ENCODE measurements around the gene PRR16.

The PRR16 gene

DNA sequence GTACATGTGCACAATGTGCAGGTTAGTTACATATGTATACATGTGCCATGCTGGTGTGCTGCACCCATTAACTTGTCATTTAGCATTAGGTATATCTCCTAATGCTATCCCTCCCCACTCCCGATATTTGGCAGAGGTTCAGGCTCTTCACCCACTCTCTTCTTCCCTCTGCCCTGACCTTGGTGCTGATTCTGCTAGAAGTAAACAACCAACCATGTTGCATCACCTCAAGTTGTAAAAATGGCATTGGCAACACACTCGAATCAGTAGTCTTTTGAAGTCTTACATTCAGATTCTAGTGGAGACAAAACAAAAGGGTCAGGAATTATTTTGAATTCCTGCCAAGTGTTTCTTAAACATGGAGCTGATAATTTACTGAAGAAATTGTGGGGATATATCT, 40.0 kb downstream of the PRR16 start:
- no peaks in the 10 kb centered on the region for H3K79me2 ChIP-seq (ENCODE audit: control insufficient read depth, insufficient read depth, low read length)
- H3K56ac ChIP-seq (ENCODE audit: low read length) = no peak overlapping the region
- no peak overlapping the region for H3K18ac ChIP-seq (ENCODE audit: low read length)
- H3K9ac ChIP-seq (ENCODE audit: low read length) = no peak overlapping the region
- no peaks in the 10 kb centered on the region for H3K36me3 ChIP-seq (ENCODE audit: control insufficient read depth, insufficient read depth, low read length)
- WGBS (ENCODE audit: extremely low coverage, insufficient coverage, low lambda C conversion rate) = no CpG with 5 or more reads among the region's 2 CpGs
- no peak overlapping the region for H3K4me2 ChIP-seq (ENCODE audit: low read length)
- H3K79me1 ChIP-seq (ENCODE audit: low read length) = no peaks in the 10 kb centered on the region
- H2BK120ac ChIP-seq (ENCODE audit: low read depth, low read length) = no peak overlapping the region
- H2AK5ac ChIP-seq (ENCODE audit: low read length) = no peak overlapping the region
- no peak overlapping the region for H2BK15ac ChIP-seq (replicated peaks; ENCODE audit: low read depth)
- H4K5ac ChIP-seq (ENCODE audit: low read length) = no peak overlapping the region
- H4K8ac ChIP-seq (ENCODE audit: low read depth, low read length) = no peak overlapping the region
- no peak overlapping the region for H3K4ac ChIP-seq (ENCODE audit: low read depth, low read length)
- DNase-seq = no peak
- H3K27me3 ChIP-seq (ENCODE audit: insufficient read depth, low read length, poor library complexity) = no peaks in the 10 kb centered on the region
- H3K23ac ChIP-seq (ENCODE audit: low read length) = no peak overlapping the region
- H3K4me1 ChIP-seq (ENCODE audit: control insufficient read depth, low read depth, low read length) = no peaks in the 10 kb centered on the region
- H3K4me3 ChIP-seq (ENCODE audit: low read length) = no peak overlapping the region
- H2BK5ac ChIP-seq (ENCODE audit: low read length) = no peak overlapping the region
- no peak overlapping the region for H3K27ac ChIP-seq (ENCODE audit: low read depth, low read length)

DNA sequence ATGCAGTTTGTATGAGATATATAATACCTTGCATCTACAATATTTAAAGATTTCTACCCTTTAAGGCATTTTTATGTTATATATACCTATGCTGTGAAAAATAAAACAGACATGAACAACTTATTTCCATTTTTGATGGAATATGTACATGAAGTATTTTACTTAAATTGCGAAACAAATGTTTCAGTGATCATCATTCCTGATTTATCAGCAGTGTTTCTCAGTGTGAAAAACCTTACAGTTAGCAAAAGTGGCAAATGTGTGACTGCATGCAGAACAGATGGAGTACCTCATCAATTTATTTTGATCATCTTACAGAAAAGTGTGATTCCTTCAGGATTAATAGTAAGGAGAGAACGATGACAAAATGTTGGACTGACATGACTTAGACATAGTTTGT, 43.1 kb downstream of the PRR16 start:
- no peak overlapping the region for H2BK120ac ChIP-seq (ENCODE audit: low read depth, low read length)
- no peak overlapping the region for H2BK15ac ChIP-seq (replicated peaks; ENCODE audit: low read depth)
- H3K4me2 ChIP-seq (ENCODE audit: low read length) = no peak overlapping the region
- H3K27me3 ChIP-seq (ENCODE audit: insufficient read depth, low read length, poor library complexity) = no peaks in the 10 kb centered on the region
- H4K8ac ChIP-seq (ENCODE audit: low read depth, low read length) = no peak overlapping the region
- no peaks in the 10 kb centered on the region for H3K36me3 ChIP-seq (ENCODE audit: control insufficient read depth, insufficient read depth, low read length)
- H2BK5ac ChIP-seq (ENCODE audit: low read length) = no peak overlapping the region
- H3K56ac ChIP-seq (ENCODE audit: low read length) = no peak overlapping the region
- H3K79me1 ChIP-seq (ENCODE audit: low read length) = no peaks in the 10 kb centered on the region
- H2AK5ac ChIP-seq (ENCODE audit: low read length) = no peak overlapping the region
- no peak overlapping the region for H3K4ac ChIP-seq (ENCODE audit: low read depth, low read length)
- H3K18ac ChIP-seq (ENCODE audit: low read length) = no peak overlapping the region
- no peak overlapping the region for H3K4me3 ChIP-seq (ENCODE audit: low read length)
- H3K27ac ChIP-seq (ENCODE audit: low read depth, low read length) = no peak overlapping the region
- H3K79me2 ChIP-seq (ENCODE audit: control insufficient read depth, insufficient read depth, low read length) = no peaks in the 10 kb centered on the region
- DNase-seq = no peak
- H3K4me1 ChIP-seq (ENCODE audit: control insufficient read depth, low read depth, low read length) = peaks cover 4% of the 10 kb centered on the region
- no peak overlapping the region for H3K9ac ChIP-seq (ENCODE audit: low read length)
- no peak overlapping the region for H4K5ac ChIP-seq (ENCODE audit: low read length)
- no peak overlapping the region for H3K23ac ChIP-seq (ENCODE audit: low read length)
- no CpG with 5 or more reads among the region's 2 CpGs for WGBS (ENCODE audit: extremely low coverage, insufficient coverage, low lambda C conversion rate)

DNA sequence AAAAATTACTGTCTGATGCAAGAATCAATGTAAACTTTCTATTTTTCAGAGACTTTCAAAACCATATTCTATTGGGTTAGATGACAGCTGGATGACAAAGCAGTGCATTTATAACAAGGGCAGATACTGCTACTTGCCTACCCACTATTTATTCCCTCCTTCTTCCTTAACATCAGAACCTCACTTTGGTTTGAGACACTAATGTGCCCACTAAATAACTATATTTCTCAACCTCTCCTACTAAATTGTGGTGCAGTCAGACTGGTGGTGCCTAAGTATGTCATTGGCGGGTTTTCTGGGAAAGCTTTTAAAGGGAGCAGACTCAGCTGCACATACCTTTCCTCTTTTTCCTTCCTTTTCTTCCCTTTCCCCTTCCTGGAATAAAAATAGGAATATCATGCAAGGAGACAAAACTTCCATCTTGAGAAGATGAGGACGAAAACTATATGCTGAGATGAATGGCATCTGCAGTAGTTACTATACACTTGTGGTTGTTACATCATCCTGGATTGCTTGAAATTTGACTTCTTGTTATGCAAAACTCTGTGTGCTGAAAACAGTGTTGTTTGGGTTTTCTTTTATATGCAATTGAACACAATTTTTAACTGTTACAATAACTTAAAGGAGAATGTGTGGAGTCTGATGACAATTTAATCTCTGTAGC, 43.8 kb downstream of the PRR16 start:
- Histone ChIP-seq H3K79me2 (ENCODE audit: control insufficient read depth, insufficient read depth, low read length) (no peaks in the 10 kb centered on the region), H2BK120ac (ENCODE audit: low read depth, low read length) (no peak overlapping the region), H3K23ac (ENCODE audit: low read length) (no peak overlapping the region), H3K36me3 (ENCODE audit: control insufficient read depth, insufficient read depth, low read length) (no peaks in the 10 kb centered on the region), H2BK15ac (replicated peaks; ENCODE audit: low read depth) (no peak overlapping the region), H4K8ac (ENCODE audit: low read depth, low read length) (no peak overlapping the region), H2AK5ac (ENCODE audit: low read length) (no peak overlapping the region), H2BK5ac (ENCODE audit: low read length) (peak overlapping the region; percentile 26), H3K27me3 (ENCODE audit: insufficient read depth, low read length, poor library complexity) (no peaks in the 10 kb centered on the region), H3K18ac (ENCODE audit: low read length) (no peak overlapping the region), H3K79me1 (ENCODE audit: low read length) (no peaks in the 10 kb centered on the region), H3K27ac (ENCODE audit: low read depth, low read length) (no peak overlapping the region), H3K4me2 (ENCODE audit: low read length) (no peak overlapping the region), H3K4ac (ENCODE audit: low read depth, low read length) (peak overlapping the region; percentile 79), H4K5ac (ENCODE audit: low read length) (no peak overlapping the region), H3K4me1 (ENCODE audit: control insufficient read depth, low read depth, low read length) (peaks cover 9% of the 10 kb centered on the region), H3K9ac (ENCODE audit: low read length) (no peak overlapping the region), H3K56ac (ENCODE audit: low read length) (no peak overlapping the region), H3K4me3 (ENCODE audit: low read length) (no peak overlapping the region)
- DNase-seq = peak; percentile 14
- no CpG with 5 or more reads among the region's 2 CpGs for WGBS (ENCODE audit: extremely low coverage, insufficient coverage, low lambda C conversion rate)

DNA sequence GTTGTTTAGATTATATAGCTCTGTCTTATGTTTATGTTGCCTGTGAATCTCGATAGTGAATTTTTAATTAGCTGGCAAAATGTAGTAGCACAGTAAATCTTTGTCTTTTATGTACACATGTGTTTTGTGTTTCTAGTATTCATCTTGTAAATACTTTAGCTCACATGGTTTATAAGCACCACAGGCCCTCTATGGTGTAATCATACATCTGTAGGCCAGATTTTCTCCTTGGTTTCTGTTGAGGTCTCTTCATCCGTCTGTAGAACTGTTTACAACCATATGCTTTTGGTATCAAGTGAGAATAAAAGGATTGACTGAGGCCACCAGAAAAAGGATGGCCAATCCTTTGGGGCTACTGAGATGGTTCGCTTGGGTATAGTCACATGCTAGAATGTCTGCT, 45.0 kb downstream of the PRR16 start:
- Histone ChIP-seq H2BK15ac (replicated peaks; ENCODE audit: low read depth) (peak overlapping the region; percentile 88), H3K4me3 (ENCODE audit: low read length) (no peak overlapping the region), H2BK5ac (ENCODE audit: low read length) (no peak overlapping the region), H3K23ac (ENCODE audit: low read length) (no peak overlapping the region), H4K8ac (ENCODE audit: low read depth, low read length) (no peak overlapping the region), H3K27me3 (ENCODE audit: insufficient read depth, low read length, poor library complexity) (no peaks in the 10 kb centered on the region), H3K36me3 (ENCODE audit: control insufficient read depth, insufficient read depth, low read length) (no peaks in the 10 kb centered on the region), H2AK5ac (ENCODE audit: low read length) (no peak overlapping the region), H3K79me2 (ENCODE audit: control insufficient read depth, insufficient read depth, low read length) (no peaks in the 10 kb centered on the region), H3K9ac (ENCODE audit: low read length) (no peak overlapping the region), H2BK120ac (ENCODE audit: low read depth, low read length) (no peak overlapping the region), H3K18ac (ENCODE audit: low read length) (peak overlapping the region; percentile 76), H3K79me1 (ENCODE audit: low read length) (no peaks in the 10 kb centered on the region), H3K56ac (ENCODE audit: low read length) (no peak overlapping the region), H3K4ac (ENCODE audit: low read depth, low read length) (peak overlapping the region; percentile 31), H4K5ac (ENCODE audit: low read length) (no peak overlapping the region), H3K4me2 (ENCODE audit: low read length) (no peak overlapping the region), H3K4me1 (ENCODE audit: control insufficient read depth, low read depth, low read length) (peaks cover 14% of the 10 kb centered on the region), H3K27ac (ENCODE audit: low read depth, low read length) (no peak overlapping the region)
- no CpG with 5 or more reads among the region's 3 CpGs for WGBS (ENCODE audit: extremely low coverage, insufficient coverage, low lambda C conversion rate)
- no peak for DNase-seq

DNA sequence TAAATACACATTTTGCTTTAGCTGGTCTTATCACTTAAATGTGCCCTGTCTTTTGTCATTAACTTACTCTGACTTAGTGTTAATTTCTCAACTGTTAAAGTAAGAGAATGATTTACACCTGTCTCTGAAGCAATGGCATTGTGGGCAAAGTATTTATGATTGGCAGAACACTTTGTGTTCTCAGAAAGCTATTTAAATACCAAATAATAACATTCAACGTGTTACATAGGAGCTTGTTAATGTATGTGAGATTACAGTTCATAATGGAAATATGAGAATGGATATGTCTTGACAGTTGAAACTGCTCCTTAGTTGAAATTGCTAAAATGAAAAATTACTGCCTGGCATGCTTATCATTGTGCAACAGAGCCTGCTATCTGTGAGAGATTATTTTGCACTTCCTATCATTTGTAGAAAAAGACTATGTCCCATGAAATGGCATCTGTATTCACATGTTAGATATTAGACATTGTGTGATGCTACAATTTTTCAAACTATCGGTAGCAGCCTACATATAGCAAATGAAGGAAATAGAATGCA, 46.1 kb downstream of the PRR16 start:
- Histone ChIP-seq H3K4me1 (ENCODE audit: control insufficient read depth, low read depth, low read length) (peaks cover 14% of the 10 kb centered on the region), H3K18ac (ENCODE audit: low read length) (no peak overlapping the region), H3K27ac (ENCODE audit: low read depth, low read length) (no peak overlapping the region), H2BK15ac (replicated peaks; ENCODE audit: low read depth) (no peak overlapping the region), H4K8ac (ENCODE audit: low read depth, low read length) (no peak overlapping the region), H3K56ac (ENCODE audit: low read length) (no peak overlapping the region), H3K4ac (ENCODE audit: low read depth, low read length) (no peak overlapping the region), H3K27me3 (ENCODE audit: insufficient read depth, low read length, poor library complexity) (no peaks in the 10 kb centered on the region), H3K9ac (ENCODE audit: low read length) (no peak overlapping the region), H2BK120ac (ENCODE audit: low read depth, low read length) (no peak overlapping the region), H2AK5ac (ENCODE audit: low read length) (no peak overlapping the region), H2BK5ac (ENCODE audit: low read length) (no peak overlapping the region), H3K4me3 (ENCODE audit: low read length) (no peak overlapping the region), H3K79me2 (ENCODE audit: control insufficient read depth, insufficient read depth, low read length) (no peaks in the 10 kb centered on the region), H3K79me1 (ENCODE audit: low read length) (no peaks in the 10 kb centered on the region), H4K5ac (ENCODE audit: low read length) (no peak overlapping the region), H3K36me3 (ENCODE audit: control insufficient read depth, insufficient read depth, low read length) (no peaks in the 10 kb centered on the region), H3K4me2 (ENCODE audit: low read length) (no peak overlapping the region), H3K23ac (ENCODE audit: low read length) (no peak overlapping the region)
- no CpG with 5 or more reads among the region's 2 CpGs for WGBS (ENCODE audit: extremely low coverage, insufficient coverage, low lambda C conversion rate)
- no peak for DNase-seq

Measured in mesendoderm (in vitro differentiated cells).